GM12878 (cell line): ENCODE measurements around the gene BIK. TPM values are rescaled to one million over a fixed set of nuclear protein-coding genes. Genes with fewer than 3 reads are reported as not detected.

Source experiments
- ATAC-seq: fragments of 200-7000 bp; cut with Tn5 transposase; 3 replicates; pipeline ENCODE4 v1.9.1; 2020; ENCODE audit warnings: mild to moderate bottlenecking, moderate library complexity
- BruUV-seq: library from RNA; stranded (reverse); fragments of 400-500 nt; replicated peaks from 2 replicates; lab custom pipeline; 2021; lab: Mats Ljungman, UMichigan
- CTCF ChIA-PET: fragments of 300-600 bp; sonication (Branson Sonifier 250); formaldehyde crosslinking; extraction: SDS; loops from one replicate; lab custom pipeline; 2021; ENCODE audit warnings: inconsistent platforms; lab: Yijun Ruan, JAX
- POLR2A ChIA-PET: fragments of 350-600 bp; formaldehyde crosslinking; extraction: SDS; loops from one replicate; lab custom pipeline; 2021; ENCODE audit warnings: inconsistent platforms; lab: Charles Lee
- RAD21 ChIA-PET: fragments of 300-600 bp; sonication (Branson Sonifier 250); formaldehyde crosslinking; loops from one replicate; lab custom pipeline; 2023; ENCODE audit warnings: antibody characterized with exemption; ENCODE audit not compliant: unreplicated experiment; lab: Charles Lee
- SMC1A ChIA-PET: fragments of 300-600 bp; sonication (Branson Sonifier 250); formaldehyde crosslinking; loops from one replicate; lab custom pipeline; 2023; ENCODE audit not compliant: unreplicated experiment, uncharacterized antibody; lab: Charles Lee
- DNase-seq: peaks from one replicate; pipeline ENCODE4 v3.0.0-alpha.2; 2011; ENCODE audit warnings: low read depth, low spot score
- FAIRE-seq: peaks from 3 replicates; lab custom pipeline; 2011; peaks lifted over from hg19 to GRCh38; lab: Jason Lieb, UNC
- H2AFZ ChIP-seq: 2 replicates; pipeline ENCODE4 v1.6.0; 2011; ENCODE audit warnings: low read depth, low read length, control low read depth; ENCODE audit not compliant: control insufficient read depth
- H3K27ac ChIP-seq: 2 replicates; pipeline ENCODE4 v1.5.1; 2011; ENCODE audit warnings: control low read depth; ENCODE audit not compliant: control insufficient read depth, insufficient read depth
- H3K27me3 ChIP-seq, 2 experiments: replicated peaks in 1 of 2; 2 replicates each; pipeline versions ENCODE4 v1.6.0 to v1.6.1; 2011; ENCODE audit warnings: low read length in 1 of 2; ENCODE audit not compliant: control insufficient read depth in 2 of 2, insufficient read depth in 2 of 2
- H3K36me3 ChIP-seq, 2 experiments: 2 replicates each; pipeline ENCODE4 v1.5.1; 2011; ENCODE audit warnings: low read length in 1 of 2; ENCODE audit not compliant: control insufficient read depth in 2 of 2, insufficient read depth in 2 of 2
- H3K4me1 ChIP-seq: 2 replicates; pipeline ENCODE4 v1.6.1; 2011; ENCODE audit warnings: mild to moderate bottlenecking, low read length, moderate library complexity, mixed read lengths; ENCODE audit not compliant: control insufficient read depth, insufficient read depth
- H3K4me2 ChIP-seq: 2 replicates; pipeline ENCODE4 v1.6.0; 2011; ENCODE audit warnings: control low read depth; ENCODE audit not compliant: control insufficient read depth, insufficient read depth
- H3K4me3 ChIP-seq: fragments of 200-600 bp; sonication (generic); 2 replicates; pipeline ENCODE4 v1.5.1; 2016
- H3K79me2 ChIP-seq: 2 replicates; pipeline ENCODE4 v1.6.0; 2011; ENCODE audit warnings: low read length; ENCODE audit not compliant: control insufficient read depth, insufficient read depth
- H3K9ac ChIP-seq: 2 replicates; pipeline ENCODE4 v1.8.0; 2011; ENCODE audit warnings: low read length, control low read depth, mixed read lengths; ENCODE audit not compliant: control insufficient read depth, insufficient read depth
- H3K9me3 ChIP-seq: replicated peaks from 3 replicates; pipeline ENCODE4 v1.5.1; 2011; ENCODE audit warnings: mild to moderate bottlenecking, low read length; ENCODE audit not compliant: control insufficient read depth, insufficient read depth
- H4K20me1 ChIP-seq: 2 replicates; pipeline ENCODE4 v1.6.0; 2011; ENCODE audit not compliant: control insufficient read depth, insufficient read depth
- MTA2 ChIP-seq: fragments of 450-650 bp; IDR thresholded peaks from 2 replicates; pipeline ENCODE4 v1.6.1; 2016; ENCODE audit warnings: low read depth, mild to moderate bottlenecking, moderate library complexity
- NFYA ChIP-seq: IDR thresholded peaks from 2 replicates; pipeline ENCODE4 v1.6.1; 2011; ENCODE audit warnings: low read depth, mild to moderate bottlenecking, low read length, improper control_type of control experiment, borderline replicate concordance
- NR2C2 ChIP-seq: IDR thresholded peaks from 2 replicates; pipeline ENCODE4 v1.6.1; 2011; ENCODE audit warnings: borderline replicate concordance, low read depth; ENCODE audit not compliant: control insufficient read depth, insufficient read length
- SMAD5 ChIP-seq: IDR thresholded peaks from 2 replicates; pipeline ENCODE4 v1.6.1; 2016; ENCODE audit warnings: antibody characterized with exemption, low read depth
- SPI1 ChIP-seq: IDR thresholded peaks from 2 replicates; pipeline ENCODE4 v1.6.1; 2011; ENCODE audit warnings: low read depth, mild to moderate bottlenecking, low read length, moderate library complexity, borderline replicate concordance; ENCODE audit not compliant: insufficient read depth
- WRNIP1 ChIP-seq: IDR thresholded peaks from 2 replicates; pipeline ENCODE4 v1.6.1; 2011; ENCODE audit warnings: low read depth, low read length, improper control_type of control experiment, borderline replicate concordance
- WGBS: methylation state at CpG from one replicate; pipeline ENCODE4 v1.1.6; 2016; ENCODE audit warnings: low lambda C conversion rate; ENCODE audit not compliant: insufficient replicate concordance, insufficient coverage; ENCODE audit errors: missing lambda C conversion rate; 5-methylcytosine and 5-hydroxymethylcytosine counted together
- in situ Hi-C: fragments of 300-500 bp; cut with MboI; formaldehyde crosslinking; loops from 9 replicates; pipeline ENCODE4 v1.14.3; 2018; ENCODE audit warnings: mixed read lengths
- intact Hi-C: fragments of 100-400 bp; cut with micrococcal nuclease; formaldehyde crosslinking; loops from one replicate; pipeline ENCODE4 v1.14.2; 2022; ENCODE audit not compliant: unreplicated experiment
- polyA plus RNA-seq, 11 experiments: library from polyadenylated mRNA; depleted of rRNA in 4 of 11; unstranded in 6 of 11; stranded (reverse) in 5 of 11; fragments of >200 nt; fragmentation: Nextera tagmentation in 4 of 11; fragmentation: Illumina TruSeq in 1 of 11; extraction: Ambion mirVana in 4 of 11; extraction: Trizol in 1 of 11; gene quantifications; 1 replicate in 1 of 11; 2 replicates in 10 of 11; pipeline versions ENCODE4 v1.2.1 to v1.2.3, GENCODE V29; 2011 to 2016; ENCODE audit warnings: inconsistent platforms in 2 of 11, missing spikeins in 2 of 11, low read depth in 1 of 11
- total RNA-seq, 4 experiments: library from RNA; depleted of rRNA in 3 of 4; stranded (reverse); fragments of >200 nt in 3 of 4; fragmentation: Illumina TruSeq in 1 of 4; extraction: Trizol in 1 of 4; gene quantifications; 2 replicates each; pipeline versions ENCODE4 v1.2.1 to v1.2.3, GENCODE V29; 2013 to 2021

Gene BIK
- total and polyA plus RNA-seq, 10 of the 15 experiments (the other 5 are each of a cell fraction or from before 2014, with no cell fraction given), result 0.33 to 9.8 (median 3.9) TPM

GRCh38 chr22:43113526-43114251 is 3.1 kb downstream of the BIK start (continued):
- no peak for TF ChIP-seq WRNIP1
- no peak for TF ChIP-seq NFYA
- TF ChIP-seq NR2C2, result no peak
- no peak for TF ChIP-seq MTA2

- no peak overlapping the region for H3K4me3 ChIP-seq
- no peaks in the 10 kb centered on the region for H4K20me1 ChIP-seq
- no peak for DNase-seq
- H3K27ac ChIP-seq, result no peak overlapping the region
- H3K4me2 ChIP-seq, result no peak overlapping the region
- BruUV-seq, result no TSS peak
- FAIRE-seq, result no peak
- ChIA-PET POLR2A (no interaction called here), CTCF (interaction anchor here (1.2 kb wide), 1 partner anchor 21 kb away, joined by 3 read pairs; no protein-coding TSS in a partner anchor), RAD21 (no interaction called here), SMC1A (no interaction called here)
- peaks cover 36% of the 10 kb centered on the region for H3K4me1 ChIP-seq
- no peak for ATAC-seq
- no peaks in the 10 kb centered on the region for H3K36me3 ChIP-seq
- intact Hi-C loops, result no loop called here
- H3K79me2 ChIP-seq, result no peaks in the 10 kb centered on the region
- TF ChIP-seq SMAD5 (no peak), SPI1 (0 out of 2 replicates have a peak, but pooled peaks have one; percentile 4)
- WGBS, result 2% methylated on average over 5 of the region's 5 CpGs
- in situ Hi-C loops, result no loop called here
- H3K9me3 ChIP-seq, result no peaks in the 10 kb centered on the region
- H2AFZ ChIP-seq, result no peak overlapping the region
- H3K27me3 ChIP-seq, result peaks cover 0 to 6% of the 10 kb centered on the region in 2 experiments; a peak in 3 of 4 replicates
- no peak overlapping the region for H3K9ac ChIP-seq
Observed at GRCh38 chr22:43114958-43115357, 4.4 kb downstream of the BIK start.
